GM21367 (cell line): ENCODE measurements around the gene PLEKHA7.
"Not testable (repeated sequence)": the region's sequence is repeated elsewhere in the genome, so short reads cannot be mapped to it uniquely, and the experiment has no call there.

Source experiments
- ATAC-seq: cut with Tn5 transposase; IDR thresholded peaks from one replicate; pipeline ENCODE4 v1.9.1; 2021; ENCODE audit not compliant: unreplicated experiment

PLEKHA7 gene

DNA sequence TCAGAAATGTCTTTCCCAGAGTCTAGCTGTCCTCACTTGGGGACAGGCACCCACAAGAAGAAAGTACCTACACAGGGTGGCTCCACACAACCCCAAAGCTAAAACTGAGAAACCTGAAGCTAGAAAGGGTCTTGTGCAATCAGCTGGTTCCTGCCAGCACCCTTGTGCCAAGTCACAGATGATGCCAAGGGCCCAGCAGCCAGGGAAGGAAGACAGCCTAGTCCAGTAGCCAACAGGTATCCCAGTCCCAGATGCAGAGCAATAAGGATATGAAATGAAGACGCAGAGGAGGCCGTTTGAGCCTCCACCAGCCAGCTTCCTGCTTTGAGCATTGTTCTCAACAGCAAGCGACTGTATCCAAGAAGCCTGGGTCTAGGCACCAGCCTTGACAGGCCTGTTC lies 6.1 kb downstream of the PLEKHA7 start:
- ATAC-seq, result no peak

- ATAC-seq, result no peak
Observed at GRCh38 chr11:17005646-17006045, 8.6 kb downstream of the PLEKHA7 start.

GRCh38 chr11:17004486-17005148 lies 9.6 kb downstream of the PLEKHA7 start:
- ATAC-seq, result no peak

DNA sequence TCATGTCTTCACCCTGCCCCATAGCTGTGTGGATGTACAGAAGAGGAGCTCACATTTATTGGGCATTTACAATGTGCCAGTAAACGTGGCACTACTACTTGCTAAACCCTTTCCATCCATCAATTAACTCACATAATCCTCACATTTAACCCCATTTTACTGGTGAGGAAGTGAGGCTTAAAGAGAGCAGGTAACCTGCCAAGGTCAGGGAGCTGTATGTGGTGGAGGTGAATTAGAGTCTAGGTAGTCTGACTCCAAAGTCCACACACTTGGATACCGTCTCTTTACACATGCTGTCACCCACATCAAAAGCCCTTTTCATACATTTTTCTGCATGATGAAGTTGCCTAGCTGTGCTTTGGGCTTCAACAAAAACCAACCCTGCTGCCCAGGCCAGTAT lies 10.8 kb downstream of the PLEKHA7 start:
- no peak for ATAC-seq

DNA sequence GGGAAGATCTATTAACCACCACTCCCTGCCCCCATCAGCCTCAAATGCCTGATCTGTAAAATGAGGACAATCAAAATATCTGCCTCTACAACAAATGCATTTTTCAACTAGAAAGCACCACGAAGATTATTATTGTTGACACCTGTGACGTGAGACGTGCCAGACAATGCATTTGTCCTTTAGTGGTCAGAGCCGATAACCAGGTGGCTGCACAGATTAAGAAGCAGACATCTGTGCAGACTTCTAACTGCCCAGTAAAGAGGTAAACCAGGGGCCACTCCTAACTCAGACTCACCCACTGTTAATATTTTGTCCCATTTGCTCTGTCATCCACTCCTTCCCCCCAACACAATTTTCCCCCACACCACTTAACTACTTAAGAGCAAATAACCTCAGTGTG lies 11.7 kb downstream of the PLEKHA7 start:
- ATAC-seq, result no peak

GRCh38 chr11:17001806-17002205 lies 12.4 kb downstream of the PLEKHA7 start:
- ATAC-seq, result no peak

DNA sequence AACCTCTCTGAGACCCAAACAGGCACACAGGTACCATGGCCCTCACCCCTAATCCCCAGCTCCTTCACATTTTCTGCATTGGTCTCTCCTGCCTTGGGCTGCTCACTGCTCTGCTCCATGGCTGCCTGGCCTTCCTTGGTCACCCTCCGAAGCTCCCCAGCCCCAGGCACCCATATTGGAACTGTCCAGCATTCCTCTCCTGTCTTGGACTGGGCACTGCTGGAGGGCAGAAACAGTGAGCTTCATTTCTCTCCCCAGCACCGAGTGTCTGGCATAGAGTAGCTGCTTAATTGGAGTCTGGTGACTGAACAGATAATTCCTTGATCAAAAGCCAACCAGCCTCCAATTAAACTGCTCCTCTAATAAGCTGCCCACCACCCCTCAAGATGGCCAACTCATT lies 13.2 kb downstream of the PLEKHA7 start:
- ATAC-seq, result no peak

GRCh38 chr11:17000253-17000652 lies 14.0 kb downstream of the PLEKHA7 start:
- ATAC-seq, result not testable (repeated sequence)

DNA sequence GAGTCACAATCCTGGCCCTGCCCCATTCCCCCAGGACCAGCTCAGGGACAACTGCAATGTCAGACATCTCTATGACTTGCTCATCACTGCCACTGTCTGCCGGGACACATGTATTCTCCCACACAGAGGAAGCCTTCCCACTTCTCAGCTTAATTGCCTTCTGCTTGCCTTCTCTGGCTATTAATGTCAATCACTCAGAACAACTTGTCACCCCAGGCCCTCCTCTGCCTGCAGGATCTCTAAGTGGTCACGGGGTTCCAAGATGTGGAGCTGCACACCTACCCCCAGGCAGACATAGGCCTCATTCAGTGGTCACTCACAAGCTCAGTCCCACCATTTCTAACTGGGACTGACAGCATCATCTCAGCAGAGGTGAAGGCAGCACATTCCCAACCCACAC lies 15.1 kb downstream of the PLEKHA7 start:
- ATAC-seq, result no peak

DNA sequence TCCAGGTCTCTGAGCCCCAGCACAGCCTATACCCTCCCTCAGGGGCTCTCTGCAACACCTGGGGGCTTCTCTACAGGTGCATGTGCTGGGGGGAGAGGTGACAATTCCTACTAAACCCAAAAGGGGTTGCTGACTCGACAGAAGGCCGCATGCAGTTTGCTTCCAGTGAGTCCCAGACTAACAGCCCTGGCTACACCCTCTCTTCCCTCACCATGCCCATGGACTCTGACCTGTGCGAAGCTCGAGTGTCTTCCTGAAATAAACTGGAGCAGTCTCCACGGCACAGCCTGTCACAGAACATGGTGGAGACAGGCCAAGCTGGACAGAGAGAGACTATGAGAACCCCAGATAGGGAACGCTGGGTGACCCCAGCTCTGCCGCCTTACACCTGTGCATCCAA lies 16.6 kb downstream of the PLEKHA7 start:
- ATAC-seq, result no peak

- ATAC-seq, result no peak
Observed at GRCh38 chr11:16993495-16993894, 20.7 kb downstream of the PLEKHA7 start.

GRCh38 chr11:16992846-16993245 lies 21.4 kb downstream of the PLEKHA7 start:
- ATAC-seq, result no peak

DNA sequence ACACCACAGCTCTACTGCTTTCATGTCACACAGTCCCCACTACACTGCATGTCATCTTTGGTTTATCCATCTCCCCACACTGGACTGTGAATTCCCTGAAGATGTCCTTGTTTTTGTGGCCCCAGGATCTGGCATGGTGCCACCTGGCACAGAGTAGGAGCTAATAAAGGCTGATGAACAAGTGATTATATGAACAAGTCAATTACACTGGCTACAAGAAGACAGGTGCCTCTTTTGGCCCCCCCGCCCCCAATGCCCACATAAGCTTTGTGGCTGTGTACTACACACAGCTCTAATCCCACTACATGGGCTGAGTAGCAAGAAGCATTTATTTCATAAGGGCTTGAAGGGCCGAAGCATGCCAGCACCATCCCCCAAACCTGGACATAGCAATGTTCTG lies 24.7 kb downstream of the PLEKHA7 start:
- ATAC-seq, result no peak

DNA sequence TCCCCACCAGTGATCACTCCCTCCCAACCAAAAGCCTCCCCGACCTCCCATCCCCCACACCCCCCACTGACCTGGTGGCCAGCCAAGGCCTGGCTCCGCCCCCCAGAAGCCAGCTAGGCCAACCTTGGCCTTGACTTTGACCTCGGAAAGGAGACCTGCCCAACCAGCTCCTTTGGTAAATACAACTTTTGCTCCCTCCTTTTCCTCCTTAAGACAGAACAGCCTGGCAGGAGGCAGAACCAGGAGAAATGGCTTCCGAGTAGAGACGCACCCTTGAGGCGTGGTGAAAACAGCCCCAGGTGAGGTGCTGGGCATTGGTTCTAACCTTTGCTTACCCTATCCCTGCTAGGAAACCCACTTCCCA lies 27.0 kb downstream of the PLEKHA7 start:
- no peak for ATAC-seq

- ATAC-seq, result peak; percentile 97
Observed at GRCh38 chr11:16986434-16987204, 27.6 kb downstream of the PLEKHA7 start.

GRCh38 chr11:16985297-16985696 lies 28.9 kb downstream of the PLEKHA7 start:
- no peak for ATAC-seq

DNA sequence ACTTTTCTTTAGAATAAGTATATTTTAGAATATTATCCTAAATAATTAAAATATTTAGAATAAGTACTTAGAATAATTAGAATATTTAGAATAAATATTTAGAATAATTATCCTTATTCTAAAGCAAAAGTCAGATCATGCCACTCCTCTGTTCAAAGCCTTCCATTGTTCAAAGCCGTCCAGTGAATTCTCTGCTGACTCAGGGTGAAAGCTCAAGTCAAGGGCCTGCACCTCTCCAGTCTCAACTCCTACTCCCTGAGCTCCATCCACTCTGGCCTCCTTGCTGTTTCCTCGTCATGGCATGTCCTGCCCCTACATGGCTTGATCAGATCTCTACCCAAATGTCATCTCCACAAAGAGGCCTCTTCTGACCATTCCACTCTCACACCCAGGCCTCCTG lies 30.0 kb downstream of the PLEKHA7 start:
- ATAC-seq, result no peak

- ATAC-seq, result no peak
Observed at GRCh38 chr11:16982809-16983208, 31.4 kb downstream of the PLEKHA7 start.

- no peak for ATAC-seq
Observed at GRCh38 chr11:16982256-16982671, 31.9 kb downstream of the PLEKHA7 start.

- ATAC-seq, result no peak
Observed at GRCh38 chr11:16981651-16982194, 32.5 kb downstream of the PLEKHA7 start.

GRCh38 chr11:16979703-16980622 lies 34.3 kb downstream of the PLEKHA7 start:
- no peak for ATAC-seq

GRCh38 chr11:16977994-16978315 lies 36.3 kb downstream of the PLEKHA7 start:
- ATAC-seq, result no peak
